GM20431 (cell line): ENCODE data around the gene SUCLG2.

Experiments
- in situ Hi-C: fragments of 300-500 bp; cut with MseI, MboI; formaldehyde crosslinking; loops from one replicate; pipeline ENCODE4 v1.15.0; 2020; ENCODE audit warnings: low sequenced_read_pairs; ENCODE audit not compliant: unreplicated experiment

SUCLG2 gene

GRCh38 chr3:67474311-67474710 is 180.1 kb downstream of the SUCLG2 start:
- in situ Hi-C loops, result no loop called here

GRCh38 chr3:67472674-67473201 is 181.7 kb downstream of the SUCLG2 start:
- in situ Hi-C loops, result no loop called here

- in situ Hi-C loops, result no loop called here
These were observed 184.2 kb downstream of the SUCLG2 start for GRCh38 chr3:67470207-67470606.

GRCh38 chr3:67468511-67468910 is 185.9 kb downstream of the SUCLG2 start:
- in situ Hi-C loops, result no loop called here

GRCh38 chr3:67463656-67464055 is 190.8 kb downstream of the SUCLG2 start:
- in situ Hi-C loops, result no loop called here

- in situ Hi-C loops, result no loop called here
These were observed 192.2 kb downstream of the SUCLG2 start for GRCh38 chr3:67462187-67462586.

GRCh38 chr3:67461667-67462142 is 192.7 kb downstream of the SUCLG2 start:
- in situ Hi-C loops, result no loop called here

GRCh38 chr3:67460841-67461510 is 193.4 kb downstream of the SUCLG2 start:
- in situ Hi-C loops, result no loop called here

GRCh38 chr3:67459796-67460195 is 194.6 kb downstream of the SUCLG2 start:
- in situ Hi-C loops, result no loop called here

- in situ Hi-C loops, result no loop called here
These were observed 195.4 kb downstream of the SUCLG2 start for GRCh38 chr3:67458896-67459530.

- in situ Hi-C loops, result no loop called here
These were observed 196.0 kb downstream of the SUCLG2 start for GRCh38 chr3:67458408-67458807.

- in situ Hi-C loops, result no loop called here
These were observed 200.8 kb downstream of the SUCLG2 start for GRCh38 chr3:67453628-67454027.

GRCh38 chr3:67450153-67450552 is 204.3 kb downstream of the SUCLG2 start:
- in situ Hi-C loops, result no loop called here

GRCh38 chr3:67447393-67447792 is 207.0 kb downstream of the SUCLG2 start:
- in situ Hi-C loops, result no loop called here

- in situ Hi-C loops, result no loop called here
These were observed 216.6 kb downstream of the SUCLG2 start for GRCh38 chr3:67437789-67438188.

GRCh38 chr3:67437090-67437489 is 217.3 kb downstream of the SUCLG2 start:
- in situ Hi-C loops, result no loop called here

- in situ Hi-C loops, result no loop called here
These were observed 221.3 kb downstream of the SUCLG2 start for GRCh38 chr3:67433109-67433508.

GRCh38 chr3:67431887-67432286 is 222.5 kb downstream of the SUCLG2 start:
- in situ Hi-C loops, result no loop called here

GRCh38 chr3:67423722-67424121 is 230.7 kb downstream of the SUCLG2 start:
- in situ Hi-C loops, result no loop called here

GRCh38 chr3:67421912-67422311 is 232.5 kb downstream of the SUCLG2 start:
- in situ Hi-C loops, result no loop called here

GRCh38 chr3:67419779-67420178 is 234.6 kb downstream of the SUCLG2 start:
- in situ Hi-C loops, result no loop called here

- in situ Hi-C loops, result no loop called here
These were observed 235.2 kb downstream of the SUCLG2 start for GRCh38 chr3:67419218-67419529.
